ENCODE data around the gene NSA2. TPM values are rescaled to one million over a fixed set of nuclear protein-coding genes. Genes with fewer than 3 reads are reported as not detected.
"Not testable (repeated sequence)": the region's sequence is repeated elsewhere in the genome, so short reads cannot be mapped to it uniquely, and the experiment has no call there.

NSA2 gene
- 100 to 1,000 TPM; 124 to 126 TPM for total RNA-seq

GRCh38 chr5:74766849-74767578 is at the start of gene NSA2, which contains the start of gene GFM2:
Gene NSA2, plus strand, starts transcription at chr5:74767249. Its CDS starts 112 bp downstream, at chr5:74767361.
Gene GFM2, minus strand, starts transcription at chr5:74767117. Its CDS starts 3,375 bp downstream, at chr5:74763742.
- POLR2A ChIA-PET = interaction anchor here (0.5 to 1.3 kb wide), 7 partner anchors 80 to 1268 kb away, joined by 3 to 5 read pairs (median 3); partner anchors contain the start of genes BTF3 and HMGCR

GRCh38 chr5:74717596-74717995 is 49.5 kb upstream of the NSA2 start:
- Mint-ChIP-seq H3K36me3 (peaks cover 41% of the 10 kb centered on the region), H3K27ac (no peak overlapping the region)

More at GRCh38 chr5:74766849-74767578, at the start of gene NSA2, which contains the start of gene GFM2:
- peaks cover 13% of the 10 kb centered on the region for H3K36me3 Mint-ChIP-seq
- H3K27me3 Mint-ChIP-seq = no peaks in the 10 kb centered on the region
- peak within 1 kb of the TSS; percentile 96 for H3K27ac Mint-ChIP-seq
- DNase-seq (peak; percentile 92), ATAC-seq (ENCODE audit: low read depth) (peak; percentile 90)
- peaks cover 20% of the 10 kb centered on the region for H3K4me1 Mint-ChIP-seq
- H3K4me3 Mint-ChIP-seq = peak within 1 kb of the TSS; percentile 94
- no peaks in the 10 kb centered on the region for H3K9me3 Mint-ChIP-seq

DNA sequence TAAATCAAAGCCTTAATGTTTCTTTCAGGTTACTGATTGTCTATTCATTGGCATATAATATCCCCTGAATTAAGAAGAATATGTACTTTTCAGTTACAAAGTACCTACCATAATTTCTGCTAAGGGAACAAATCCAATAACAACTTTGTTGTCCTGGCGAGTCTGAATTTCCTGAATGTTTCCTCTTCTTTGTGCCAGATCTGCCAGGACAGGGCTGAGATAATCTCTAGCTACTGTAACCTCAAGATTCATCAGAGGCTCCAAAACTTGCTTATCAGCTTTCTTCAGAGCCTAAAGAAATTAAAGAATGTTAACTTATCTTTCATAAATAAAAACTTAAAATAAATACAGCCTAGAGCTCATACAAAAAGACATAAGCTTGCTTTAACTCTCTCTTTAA is 44.8 kb upstream of the NSA2 start:
- H3K4me3 Mint-ChIP-seq = no peak overlapping the region
- peaks cover 2% of the 10 kb centered on the region for H3K9me3 Mint-ChIP-seq
- POLR2A ChIA-PET = no interaction called here
- DNase-seq = no peak
- H3K36me3 Mint-ChIP-seq = peaks cover 44% of the 10 kb centered on the region
- no peak overlapping the region for H3K27ac Mint-ChIP-seq
- H3K4me1 Mint-ChIP-seq = peaks cover 3% of the 10 kb centered on the region
- ATAC-seq (ENCODE audit: low read depth) = no peak
- no peaks in the 10 kb centered on the region for H3K27me3 Mint-ChIP-seq

More at GRCh38 chr5:74717596-74717995, 49.5 kb upstream of the NSA2 start:
- Mint-ChIP-seq H3K27me3 (no peaks in the 10 kb centered on the region), H3K4me3 (no peak overlapping the region), H3K4me1 (peaks cover 3% of the 10 kb centered on the region), H3K9me3 (peaks cover 2% of the 10 kb centered on the region)
- no peak for ATAC-seq (ENCODE audit: low read depth)
- POLR2A ChIA-PET = no interaction called here
- no peak for DNase-seq

DNA sequence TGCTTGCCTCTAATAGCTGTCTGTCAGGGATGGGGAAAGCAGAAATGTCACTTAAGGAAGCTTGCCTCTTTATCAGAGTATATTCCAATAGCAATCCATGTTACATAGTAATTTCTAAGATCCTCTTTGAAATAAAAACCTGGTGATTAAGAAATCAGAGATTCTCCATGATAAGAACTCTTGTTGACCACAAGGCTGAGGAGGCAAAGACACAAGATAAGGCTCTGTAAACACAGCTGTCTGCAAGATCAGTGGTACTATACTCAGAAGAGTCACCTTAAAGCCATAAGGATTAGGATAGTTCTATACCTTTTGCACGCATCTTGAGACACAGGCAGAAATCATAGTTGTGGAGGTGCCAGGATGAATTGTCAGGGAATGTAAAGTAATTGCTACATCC is 41.7 kb upstream of the NSA2 start:
- Mint-ChIP-seq H3K36me3 (peaks cover 41% of the 10 kb centered on the region), H3K27me3 (no peaks in the 10 kb centered on the region), H3K4me3 (no peak overlapping the region), H3K9me3 (peaks cover 2% of the 10 kb centered on the region), H3K27ac (no peak overlapping the region), H3K4me1 (peaks cover 3% of the 10 kb centered on the region)
- DNase-seq (no peak), ATAC-seq (ENCODE audit: low read depth) (no peak)
- POLR2A ChIA-PET = no interaction called here

DNA sequence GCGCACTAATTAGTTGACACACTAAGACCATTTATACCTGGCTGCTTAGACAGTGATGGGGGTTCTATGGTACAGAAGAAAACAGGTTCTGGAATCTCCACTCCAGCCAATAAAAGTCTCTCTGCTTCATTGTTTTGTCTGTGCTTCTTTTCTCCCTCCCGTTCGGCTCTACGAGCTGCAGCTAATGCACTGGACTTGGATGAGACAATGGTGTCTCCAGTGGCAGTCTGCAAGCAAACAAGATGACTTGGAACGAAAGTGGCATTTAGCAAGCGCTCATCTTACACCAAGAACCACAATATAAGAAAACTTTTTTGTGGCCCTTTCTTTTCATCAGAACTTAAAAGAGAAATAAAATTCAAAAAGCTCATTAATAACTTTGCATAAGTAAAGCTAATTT is 30.3 kb upstream of the NSA2 start:
- POLR2A ChIA-PET = no interaction called here
- no peaks in the 10 kb centered on the region for H3K9me3 Mint-ChIP-seq
- peaks cover 14% of the 10 kb centered on the region for H3K36me3 Mint-ChIP-seq
- H3K4me1 Mint-ChIP-seq = no peaks in the 10 kb centered on the region
- ATAC-seq (ENCODE audit: low read depth) = no peak
- no peak overlapping the region for H3K27ac Mint-ChIP-seq
- DNase-seq = no peak
- no peak overlapping the region for H3K4me3 Mint-ChIP-seq
- no peaks in the 10 kb centered on the region for H3K27me3 Mint-ChIP-seq

DNA sequence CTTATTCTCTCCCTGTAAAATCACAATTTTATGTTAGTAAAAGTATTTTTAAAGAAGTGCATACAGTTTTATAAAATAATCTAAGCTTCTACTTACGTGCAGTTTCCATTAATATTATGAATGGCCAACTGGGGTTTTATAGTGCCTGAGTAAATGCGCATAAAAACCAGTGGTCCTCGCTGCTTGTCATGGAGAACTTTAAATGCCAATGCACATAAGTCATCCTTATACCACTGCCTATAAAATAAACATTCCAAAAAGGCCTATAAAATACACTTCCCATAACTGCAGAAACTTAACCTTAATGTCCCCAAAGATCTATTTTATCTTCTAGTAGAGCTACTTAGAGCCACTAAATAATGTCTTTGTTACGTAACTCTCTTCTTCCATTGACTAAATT is 28.6 kb upstream of the NSA2 start:
- H3K9me3 Mint-ChIP-seq = no peaks in the 10 kb centered on the region
- no peak overlapping the region for H3K27ac Mint-ChIP-seq
- POLR2A ChIA-PET = no interaction called here
- H3K27me3 Mint-ChIP-seq = no peaks in the 10 kb centered on the region
- no peaks in the 10 kb centered on the region for H3K4me1 Mint-ChIP-seq
- H3K4me3 Mint-ChIP-seq = no peak overlapping the region
- H3K36me3 Mint-ChIP-seq = peaks cover 11% of the 10 kb centered on the region
- no peak for DNase-seq
- no peak for ATAC-seq (ENCODE audit: low read depth)

DNA sequence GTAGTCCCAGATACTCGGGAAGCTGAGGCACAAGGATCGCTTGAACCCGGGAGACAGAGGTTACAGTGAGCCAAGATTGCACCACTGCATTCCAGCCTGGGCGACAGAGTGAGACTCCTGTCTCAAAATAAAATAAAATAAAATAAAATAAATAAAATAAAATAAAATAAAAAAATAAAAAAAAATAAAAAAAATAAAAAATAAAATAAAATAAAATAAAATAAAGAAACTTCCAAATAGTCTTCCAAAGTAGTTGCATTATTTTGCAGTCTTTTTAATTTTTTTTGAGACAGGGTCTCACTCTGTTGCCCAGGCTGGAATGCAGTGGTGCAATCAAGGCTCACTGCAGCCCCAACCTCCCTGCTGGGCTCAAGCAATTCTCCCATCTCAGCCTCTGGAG is 18.3 kb upstream of the NSA2 start:
- DNase-seq; H3K27me3 Mint-ChIP-seq; ATAC-seq (ENCODE audit: low read depth); H3K4me3 Mint-ChIP-seq; H3K4me1 Mint-ChIP-seq; H3K27ac Mint-ChIP-seq; POLR2A ChIA-PET; H3K9me3 Mint-ChIP-seq: not testable (repeated sequence)
- peaks cover 29% of the 10 kb centered on the region for H3K36me3 Mint-ChIP-seq

GRCh38 chr5:74761241-74761640 is 5.8 kb upstream of the NSA2 start:
- ATAC-seq (ENCODE audit: low read depth) (no peak), DNase-seq (no peak)
- H3K27ac Mint-ChIP-seq = no peak overlapping the region
- peaks cover 5% of the 10 kb centered on the region for H3K9me3 Mint-ChIP-seq
- POLR2A ChIA-PET = no interaction called here
- no peaks in the 10 kb centered on the region for H3K27me3 Mint-ChIP-seq
- H3K4me1 Mint-ChIP-seq = peaks cover 15% of the 10 kb centered on the region
- no peak overlapping the region for H3K4me3 Mint-ChIP-seq
- H3K36me3 Mint-ChIP-seq = peaks cover 22% of the 10 kb centered on the region

DNA sequence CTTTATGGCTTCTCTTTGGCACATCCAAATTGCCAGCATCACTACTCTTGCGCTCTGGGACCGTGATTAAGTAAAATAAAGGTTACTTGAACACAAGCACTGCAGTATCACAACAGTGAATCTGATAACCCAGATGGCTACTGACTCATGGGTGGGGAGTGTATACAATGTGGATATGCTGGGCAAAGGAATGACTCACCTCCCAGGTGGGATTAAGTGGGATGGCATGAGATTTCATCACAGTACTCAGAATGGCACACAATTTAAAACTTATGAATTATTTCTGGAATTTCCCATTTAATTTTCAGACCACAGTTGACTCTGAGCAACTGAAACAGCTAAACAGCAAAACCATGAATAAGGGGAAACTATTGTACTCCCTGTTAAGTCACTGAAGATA is 4.5 kb upstream of the NSA2 start:
- Mint-ChIP-seq H3K4me3 (no peak overlapping the region), H3K27ac (no peak overlapping the region), H3K36me3 (peaks cover 14% of the 10 kb centered on the region), H3K4me1 (peaks cover 15% of the 10 kb centered on the region), H3K9me3 (no peaks in the 10 kb centered on the region), H3K27me3 (no peaks in the 10 kb centered on the region)
- ATAC-seq (ENCODE audit: low read depth) (no peak), DNase-seq (no peak)
- POLR2A ChIA-PET = no interaction called here

- H3K36me3 Mint-ChIP-seq = peaks cover 10% of the 10 kb centered on the region
- H3K9me3 Mint-ChIP-seq = no peaks in the 10 kb centered on the region
- peaks cover 20% of the 10 kb centered on the region for H3K4me1 Mint-ChIP-seq
- no peak overlapping the region for H3K27ac Mint-ChIP-seq
- DNase-seq (no peak), ATAC-seq (ENCODE audit: low read depth) (no peak)
- no peak overlapping the region for H3K4me3 Mint-ChIP-seq
- POLR2A ChIA-PET = no interaction called here
- no peaks in the 10 kb centered on the region for H3K27me3 Mint-ChIP-seq
These were observed 3.5 kb upstream of the NSA2 start for GRCh38 chr5:74763504-74763903.

DNA sequence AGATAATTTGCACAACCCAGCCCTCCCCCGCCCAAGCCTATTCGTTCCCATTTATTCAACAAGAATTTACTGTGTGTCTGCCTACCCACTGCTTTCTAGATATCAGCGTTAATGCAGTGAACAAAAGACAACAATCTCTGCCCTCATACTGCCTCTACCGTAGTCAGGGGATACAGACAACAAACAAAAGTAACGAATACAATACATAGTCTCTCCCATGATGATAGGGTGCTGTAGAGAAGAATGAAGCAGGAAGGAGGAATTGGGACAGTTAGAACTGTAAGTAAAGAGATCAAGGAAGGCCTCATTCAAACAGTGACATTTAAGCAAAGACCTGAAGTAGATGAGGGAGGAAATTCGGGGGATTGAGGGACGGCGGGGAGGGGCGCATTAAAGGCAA is 1.8 kb upstream of the NSA2 start:
- Mint-ChIP-seq H3K4me1 (peaks cover 24% of the 10 kb centered on the region), H3K4me3 (peak overlapping the region; percentile 21), H3K36me3 (peaks cover 10% of the 10 kb centered on the region), H3K27ac (peak overlapping the region; percentile 5), H3K9me3 (no peaks in the 10 kb centered on the region), H3K27me3 (no peaks in the 10 kb centered on the region)
- ATAC-seq (ENCODE audit: low read depth) (no peak), DNase-seq (no peak)
- POLR2A ChIA-PET = no interaction called here

GRCh38 chr5:74765929-74766328 is 1.1 kb upstream of the NSA2 start:
- Mint-ChIP-seq H3K4me3 (peak overlapping the region; percentile 94), H3K4me1 (peaks cover 25% of the 10 kb centered on the region), H3K27me3 (no peaks in the 10 kb centered on the region), H3K36me3 (peaks cover 12% of the 10 kb centered on the region), H3K9me3 (no peaks in the 10 kb centered on the region), H3K27ac (peak overlapping the region; percentile 96)
- DNase-seq (no peak), ATAC-seq (ENCODE audit: low read depth) (no peak)
- POLR2A ChIA-PET = no interaction called here

DNA sequence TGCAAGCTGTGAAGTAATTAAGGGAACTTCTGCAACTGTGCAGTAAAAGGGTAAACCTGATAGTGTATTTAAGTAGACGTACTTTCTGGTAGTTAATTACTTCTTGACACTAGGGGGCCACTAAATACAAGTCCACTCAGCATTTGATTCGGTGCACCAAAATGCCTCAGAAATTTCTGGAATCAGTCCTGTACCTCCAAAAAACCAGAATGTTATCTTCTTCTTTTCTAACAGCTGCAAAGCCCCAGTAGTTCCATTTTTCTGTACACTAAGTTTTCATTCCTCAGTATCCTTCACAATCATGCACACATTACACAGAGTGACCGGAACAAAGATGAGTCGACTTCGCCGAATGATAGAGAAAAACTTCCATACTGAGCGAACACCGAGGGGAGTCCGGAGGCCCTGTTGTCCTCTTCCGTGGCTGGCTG is 616 bp upstream of the NSA2 start:
- Mint-ChIP-seq H3K4me1 (peaks cover 23% of the 10 kb centered on the region), H3K27me3 (no peaks in the 10 kb centered on the region), H3K9me3 (no peaks in the 10 kb centered on the region), H3K4me3 (peak overlapping the region; percentile 94), H3K36me3 (peaks cover 12% of the 10 kb centered on the region), H3K27ac (peak overlapping the region; percentile 96)
- DNase-seq (no peak), ATAC-seq (ENCODE audit: low read depth) (peak; percentile 34)
- POLR2A ChIA-PET = interaction anchor here (0.5 to 1.3 kb wide), 6 partner anchors 80 to 1268 kb away, joined by 3 to 5 read pairs (median 4); partner anchors contain the start of genes BTF3 and HMGCR

DNA sequence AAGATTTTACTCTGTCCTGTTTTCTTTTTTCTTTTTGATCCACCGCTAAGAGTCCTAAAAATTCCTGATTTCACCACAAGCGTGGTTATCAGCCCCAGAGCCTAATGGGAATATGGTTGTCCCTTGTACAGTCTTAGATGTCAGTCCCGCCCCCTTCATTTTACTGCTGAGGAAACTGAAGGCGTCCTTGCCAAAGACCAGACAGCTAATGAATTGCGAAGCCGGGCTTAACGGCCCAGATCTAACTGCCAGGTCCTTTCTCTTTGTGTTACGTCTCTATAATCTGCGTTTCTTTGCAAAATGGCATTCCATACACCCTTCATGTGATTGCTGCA is 497 bp downstream of the NSA2 start:
- Mint-ChIP-seq H3K27me3 (no peaks in the 10 kb centered on the region), H3K36me3 (peaks cover 12% of the 10 kb centered on the region), H3K9me3 (no peaks in the 10 kb centered on the region), H3K27ac (peak overlapping the region; percentile 96), H3K4me1 (peaks cover 18% of the 10 kb centered on the region), H3K4me3 (peak overlapping the region; percentile 94)
- POLR2A ChIA-PET = interaction anchor here (0.8 to 1.3 kb wide), 4 partner anchors 81 to 1269 kb away, joined by 3 to 5 read pairs (median 4); partner anchors contain the start of gene BTF3
- DNase-seq (no peak), ATAC-seq (ENCODE audit: low read depth) (no peak)

Data from activated naive CD8-positive, alpha-beta T cell treated with anti-CD3 and anti-CD28 coated beads, Interleukin-2, amount 10 ng/mL, durations not matched to agents 7 days and 5 days (primary cell).